ENCODE results near the gene TPD52L1. TPM values are rescaled to one million over a fixed set of nuclear protein-coding genes. Genes with fewer than 3 reads are reported as not detected.

TPD52L1 gene
- total and polyA plus RNA-seq, 2 donors (not counting 3 experiments of a cell fraction or from before 2014, with no cell fraction given), result 0.29 to 0.37 TPM

- Histone ChIP-seq H3K9ac (replicated peaks; ENCODE audit: extremely low read depth, insufficient read depth, low read length) (no peak overlapping the region), H4K20me1 (replicated peaks; ENCODE audit: control insufficient read depth, extremely low read depth, insufficient read depth, low read length) (no peaks in the 10 kb centered on the region), H3K4me3 (replicated peaks in 1 of 3; ENCODE audit: insufficient read depth in 1 of 3, low read depth in 1 of 3, low read length in 3 of 3) (no peak overlapping the region), H3K9me1 (replicated peaks; ENCODE audit: control insufficient read depth, extremely low read depth, insufficient read depth, low read length) (no peaks in the 10 kb centered on the region), H3K4me2 (ENCODE audit: insufficient read depth, low read length) (no peak overlapping the region), H3K27ac (ENCODE audit: insufficient read depth, low read depth, low read length) (no peak overlapping the region), H3K36me3 (ENCODE audit: control insufficient read depth in 2 of 2, extremely low read depth in 1 of 2, insufficient read depth in 2 of 2, low read length in 2 of 2) (no peaks in the 10 kb centered on the region), H3K9me3 (replicated peaks; ENCODE audit: control insufficient read depth, insufficient read depth, low read length) (no peaks in the 10 kb centered on the region), H3K79me2 (ENCODE audit: control insufficient read depth, insufficient read depth, low read length) (no peaks in the 10 kb centered on the region), H3K4me1 (ENCODE audit: control insufficient read depth, extremely low read depth, insufficient read depth, low read length) (no peaks in the 10 kb centered on the region), H2AFZ (ENCODE audit: low read depth, low read length) (no peak overlapping the region), H3K27me3 (ENCODE audit: control insufficient read depth in 2 of 2, insufficient read depth in 2 of 2, low read length in 2 of 2) (no peaks in the 10 kb centered on the region)
- ChIA-PET CTCF (no interaction called here), POLR2A (no interaction called here)
- DNase-seq (ENCODE audit: low read depth, low spot score) (no peak), FAIRE-seq (no peak)
- no TSS peak for BruUV-seq (replicated peaks)
- dilution Hi-C loops (cut with MboI; ENCODE audit: extremely low pct_ligation_motif_present, low sequenced_read_pairs) (no loop called here), intact Hi-C loops (cut with micrococcal nuclease) (no loop called here)
- TF ChIP-seq POLR2AphosphoS5 (IDR thresholded peaks at IDR 0.05; ENCODE audit: insufficient read depth, low read depth, low read length) (no peak), MAX (IDR thresholded peaks at IDR 0.05; ENCODE audit: insufficient read depth, insufficient read length) (no peak), GATA2 (IDR thresholded peaks at IDR 0.05; ENCODE audit: insufficient read depth, insufficient read length, low read depth, low read length) (no peak), MYC (IDR thresholded peaks at IDR 0.05; ENCODE audit: low read depth, low read length) (no peak), CTCF (IDR thresholded peaks at IDR 0.05; ENCODE audit: extremely low read depth in 1 of 2, insufficient read depth in 1 of 2, low read depth in 1 of 2, low read length in 2 of 2) (no peak), EZH2 (IDR thresholded peaks at IDR 0.05; ENCODE audit: borderline replicate concordance, low read depth, low read length, severe bottlenecking) (no peak), POLR2A (IDR thresholded peaks at IDR 0.05; ENCODE audit: low read depth, low read length) (no peak), JUN (IDR thresholded peaks at IDR 0.05; ENCODE audit: borderline replicate concordance, insufficient read depth, insufficient read length, low read depth) (no peak), FOS (IDR thresholded peaks at IDR 0.05; ENCODE audit: borderline replicate concordance, insufficient read depth, low read length) (no peak)
Observed at GRCh38 chr6:125216015-125216414, 62.4 kb downstream of the TPD52L1 start.

Measured in endothelial cell of umbilical vein (primary cell).